ENCODE results near the gene ZNF575.

- TF ChIP-seq POLR2A (IDR thresholded peaks at IDR 0.05) (no peak), CTCF (IDR thresholded peaks at IDR 0.05) (no peak)
These were observed 14.9 kb upstream of the ZNF575 start for GRCh38 chr19:43518051-43518450.
